Measurements from ENCODE around the gene YEATS2.

Gene YEATS2

DNA sequence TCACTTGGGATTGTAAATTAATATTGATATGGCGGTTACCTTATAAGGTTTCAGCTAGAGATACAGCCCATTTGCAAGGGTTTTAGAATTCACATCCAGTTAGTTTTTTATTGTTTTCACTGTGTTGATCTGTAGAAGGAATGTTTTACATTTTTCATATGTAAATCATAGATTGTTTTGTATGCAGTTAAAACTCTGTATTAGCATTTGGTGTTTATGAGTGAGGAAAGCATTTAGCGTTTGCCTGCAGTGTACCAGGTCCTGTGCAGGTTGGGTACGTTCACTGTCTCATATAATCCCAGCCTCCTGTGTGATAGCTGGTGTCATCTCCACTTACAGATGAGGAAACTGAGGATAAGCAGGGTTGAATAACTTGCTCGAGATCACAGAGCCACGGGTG is 104.0 kb downstream of the YEATS2 start:
- no peaks in the 10 kb centered on the region for H3K9me3 ChIP-seq (ENCODE audit: insufficient read depth, low read depth, low read length)
- H2AFZ ChIP-seq (ENCODE audit: low read length) = no peak overlapping the region
- no peak for TF ChIP-seq EZH2phosphoT487 (IDR thresholded peaks at IDR 0.05; ENCODE audit: borderline replicate concordance)
- TF ChIP-seq, protein P1, sequence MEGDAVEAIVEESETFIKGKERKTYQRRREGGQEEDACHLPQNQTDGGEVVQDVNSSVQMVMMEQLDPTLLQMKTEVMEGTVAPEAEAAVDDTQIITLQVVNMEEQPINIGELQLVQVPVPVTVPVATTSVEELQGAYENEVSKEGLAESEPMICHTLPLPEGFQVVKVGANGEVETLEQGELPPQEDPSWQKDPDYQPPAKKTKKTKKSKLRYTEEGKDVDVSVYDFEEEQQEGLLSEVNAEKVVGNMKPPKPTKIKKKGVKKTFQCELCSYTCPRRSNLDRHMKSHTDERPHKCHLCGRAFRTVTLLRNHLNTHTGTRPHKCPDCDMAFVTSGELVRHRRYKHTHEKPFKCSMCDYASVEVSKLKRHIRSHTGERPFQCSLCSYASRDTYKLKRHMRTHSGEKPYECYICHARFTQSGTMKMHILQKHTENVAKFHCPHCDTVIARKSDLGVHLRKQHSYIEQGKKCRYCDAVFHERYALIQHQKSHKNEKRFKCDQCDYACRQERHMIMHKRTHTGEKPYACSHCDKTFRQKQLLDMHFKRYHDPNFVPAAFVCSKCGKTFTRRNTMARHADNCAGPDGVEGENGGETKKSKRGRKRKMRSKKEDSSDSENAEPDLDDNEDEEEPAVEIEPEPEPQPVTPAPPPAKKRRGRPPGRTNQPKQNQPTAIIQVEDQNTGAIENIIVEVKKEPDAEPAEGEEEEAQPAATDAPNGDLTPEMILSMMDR (conservative IDR thresholded peaks at IDR 0.05; ENCODE audit: low read length) = no peak
- H3K9ac ChIP-seq (ENCODE audit: low read depth, low read length, poor library complexity, severe bottlenecking) = no peak overlapping the region
- H4K20me1 ChIP-seq (ENCODE audit: insufficient read depth, low read length, poor library complexity, severe bottlenecking) = no peaks in the 10 kb centered on the region
- H3F3A ChIP-seq (ENCODE audit: low read depth) = no peaks in the 10 kb centered on the region
- no peaks in the 10 kb centered on the region for H3K79me2 ChIP-seq (ENCODE audit: insufficient read depth, low read length)
- no peaks in the 10 kb centered on the region for H3K9me2 ChIP-seq (replicated peaks; ENCODE audit: low read depth, low read length)
- H3K4me3 ChIP-seq (ENCODE audit: low read length, poor library complexity, severe bottlenecking) = no peak overlapping the region
- no peak overlapping the region for H3K4me2 ChIP-seq (ENCODE audit: low read depth, low read length, poor library complexity, severe bottlenecking)
- no peaks in the 10 kb centered on the region for H3K4me1 ChIP-seq (ENCODE audit: insufficient read depth, low read length, poor library complexity, severe bottlenecking)
- peaks cover 94% of the 10 kb centered on the region for H3K36me3 ChIP-seq (ENCODE audit: insufficient read depth, low read length)
- no peaks in the 10 kb centered on the region for H3K27me3 ChIP-seq (ENCODE audit: insufficient read depth, low read length, poor library complexity, severe bottlenecking)

DNA sequence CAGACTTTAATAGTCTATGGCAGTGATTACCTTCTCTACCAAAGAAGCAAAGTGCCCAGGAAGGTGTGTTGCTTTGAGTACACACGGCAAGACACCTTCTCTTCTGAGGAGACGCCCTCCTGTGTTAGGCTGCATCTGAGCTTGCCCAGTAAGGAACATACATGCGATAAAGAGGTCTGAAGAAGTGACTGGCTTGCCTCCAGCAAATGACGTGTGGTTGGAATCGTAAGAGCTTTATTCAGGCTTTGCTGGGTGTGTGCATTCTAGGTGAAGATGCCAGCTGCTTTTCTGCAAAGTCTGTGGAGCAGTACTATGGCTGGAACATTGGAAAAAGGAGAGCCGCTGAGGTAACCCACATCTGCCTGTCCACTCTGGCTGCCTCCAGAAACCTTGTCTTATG is 105.4 kb downstream of the YEATS2 start:
- Histone ChIP-seq H3K9me2 (replicated peaks; ENCODE audit: low read depth, low read length) (no peaks in the 10 kb centered on the region), H3K79me2 (ENCODE audit: insufficient read depth, low read length) (no peaks in the 10 kb centered on the region), H2AFZ (ENCODE audit: low read length) (no peak overlapping the region), H3K9ac (ENCODE audit: low read depth, low read length, poor library complexity, severe bottlenecking) (no peak overlapping the region), H3F3A (ENCODE audit: low read depth) (no peaks in the 10 kb centered on the region), H3K9me3 (ENCODE audit: insufficient read depth, low read depth, low read length) (no peaks in the 10 kb centered on the region), H3K36me3 (ENCODE audit: insufficient read depth, low read length) (peaks cover 99% of the 10 kb centered on the region), H3K27me3 (ENCODE audit: insufficient read depth, low read length, poor library complexity, severe bottlenecking) (no peaks in the 10 kb centered on the region), H3K4me1 (ENCODE audit: insufficient read depth, low read length, poor library complexity, severe bottlenecking) (no peaks in the 10 kb centered on the region), H3K4me2 (ENCODE audit: low read depth, low read length, poor library complexity, severe bottlenecking) (no peak overlapping the region), H4K20me1 (ENCODE audit: insufficient read depth, low read length, poor library complexity, severe bottlenecking) (no peaks in the 10 kb centered on the region), H3K4me3 (ENCODE audit: low read length, poor library complexity, severe bottlenecking) (no peak overlapping the region)
- TF ChIP-seq EZH2phosphoT487 (IDR thresholded peaks at IDR 0.05; ENCODE audit: borderline replicate concordance) = no peak
- TF ChIP-seq, protein P1 (conservative IDR thresholded peaks at IDR 0.05; ENCODE audit: low read length) = no peak

DNA sequence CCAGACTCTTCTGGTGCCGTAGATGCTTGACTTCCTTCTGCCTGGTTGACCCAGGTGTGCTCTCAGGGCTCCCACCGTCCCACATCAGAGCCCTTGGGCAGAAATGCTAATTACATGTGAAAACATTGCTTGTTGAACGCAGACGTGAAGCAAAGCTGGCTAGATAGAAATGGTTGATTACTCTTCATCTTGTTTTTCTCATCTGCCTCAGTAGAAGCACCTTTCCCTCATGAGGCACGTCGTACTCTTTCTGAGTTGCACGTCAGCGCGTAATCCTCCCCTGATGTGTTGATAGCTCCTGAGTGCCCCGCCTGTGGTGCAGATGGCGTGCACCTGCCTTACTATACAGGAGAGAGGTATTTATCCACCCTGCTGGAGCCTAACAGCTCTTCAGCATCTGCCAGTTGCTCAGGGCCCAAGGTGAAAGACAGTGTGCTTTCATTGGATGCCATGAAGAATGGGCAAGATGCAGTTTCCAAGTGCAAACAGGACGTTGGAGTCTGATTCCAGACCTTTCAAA is 109.7 kb downstream of the YEATS2 start:
- Histone ChIP-seq H3K9ac (ENCODE audit: low read depth, low read length, poor library complexity, severe bottlenecking) (no peak overlapping the region), H3K4me3 (ENCODE audit: low read length, poor library complexity, severe bottlenecking) (no peak overlapping the region), H4K20me1 (ENCODE audit: insufficient read depth, low read length, poor library complexity, severe bottlenecking) (no peaks in the 10 kb centered on the region), H3K4me2 (ENCODE audit: low read depth, low read length, poor library complexity, severe bottlenecking) (no peak overlapping the region), H2AFZ (ENCODE audit: low read length) (no peak overlapping the region), H3K4me1 (ENCODE audit: insufficient read depth, low read length, poor library complexity, severe bottlenecking) (no peaks in the 10 kb centered on the region), H3K9me2 (replicated peaks; ENCODE audit: low read depth, low read length) (no peaks in the 10 kb centered on the region), H3K9me3 (ENCODE audit: insufficient read depth, low read depth, low read length) (no peaks in the 10 kb centered on the region), H3K36me3 (ENCODE audit: insufficient read depth, low read length) (peaks cover 92% of the 10 kb centered on the region), H3K27me3 (ENCODE audit: insufficient read depth, low read length, poor library complexity, severe bottlenecking) (no peaks in the 10 kb centered on the region), H3F3A (ENCODE audit: low read depth) (no peaks in the 10 kb centered on the region), H3K79me2 (ENCODE audit: insufficient read depth, low read length) (no peaks in the 10 kb centered on the region)
- TF ChIP-seq EZH2phosphoT487 (IDR thresholded peaks at IDR 0.05; ENCODE audit: borderline replicate concordance) = no peak
- TF ChIP-seq, protein P1 (conservative IDR thresholded peaks at IDR 0.05; ENCODE audit: low read length) = no peak

All from Loucy (cell line).